DOHH2 (cell line): ENCODE measurements around the gene PDE1C.
A peak's percentile ranks its signal among the peaks of the same experiment; 100 is the strongest.

Source experiments
- H3F3A ChIP-seq: fragments of 200-600 bp; sonication (generic), shearing (Covaris generic); 2 replicates; pipeline ENCODE4 v1.6.0; 2016; ENCODE audit warnings: antibody characterized with exemption, mild to moderate bottlenecking; ENCODE audit not compliant: control insufficient read depth, insufficient read depth
- H3K27ac ChIP-seq: fragments of 200-600 bp; sonication (generic); 2 replicates; pipeline ENCODE4 v1.5.1; 2014; ENCODE audit warnings: low read depth, mild to moderate bottlenecking, low read length, moderate library complexity
- H3K27me3 ChIP-seq: fragments of 200-600 bp; sonication (generic); 2 replicates; pipeline ENCODE4 v1.6.1; 2014; ENCODE audit warnings: mild to moderate bottlenecking, low read length, mixed read lengths; ENCODE audit not compliant: control insufficient read depth
- H3K36me3 ChIP-seq: fragments of 200-600 bp; sonication (generic); 2 replicates; pipeline ENCODE4 v1.6.1; 2014; ENCODE audit warnings: mild to moderate bottlenecking, low read length, moderate library complexity, mixed read lengths; ENCODE audit not compliant: control insufficient read depth
- H3K4me1 ChIP-seq: fragments of 200-600 bp; sonication (generic); 2 replicates; pipeline ENCODE4 v1.6.1; 2014; ENCODE audit warnings: mild to moderate bottlenecking, low read length, mixed read lengths; ENCODE audit not compliant: control insufficient read depth
- H3K4me2 ChIP-seq: fragments of 200-600 bp; sonication (generic); 2 replicates; pipeline ENCODE4 v1.6.0; 2014; ENCODE audit warnings: mild to moderate bottlenecking, low read length, moderate library complexity
- H3K4me3 ChIP-seq: fragments of 200-600 bp; sonication (generic); 2 replicates; pipeline ENCODE4 v1.5.1; 2014; ENCODE audit warnings: mild to moderate bottlenecking, low read length, mixed read lengths
- H3K79me2 ChIP-seq: fragments of 200-600 bp; sonication (generic); 2 replicates; pipeline ENCODE4 v1.6.1; 2014; ENCODE audit warnings: mild to moderate bottlenecking, low read length, mixed read lengths; ENCODE audit not compliant: control insufficient read depth
- H3K9me2 ChIP-seq: fragments of 200-600 bp; sonication (generic); replicated peaks from 2 replicates; pipeline ENCODE4 v1.6.1; 2014; ENCODE audit warnings: mild to moderate bottlenecking, low read length, mixed read lengths; ENCODE audit not compliant: control insufficient read depth
- H3K9me3 ChIP-seq: fragments of 200-600 bp; sonication (generic); 2 replicates; pipeline ENCODE4 v1.6.1; 2014; ENCODE audit warnings: antibody characterized with exemption, low read length, mixed read lengths; ENCODE audit not compliant: control insufficient read depth, insufficient read depth
- H4K20me1 ChIP-seq: fragments of 200-600 bp; sonication (generic); 2 replicates; pipeline ENCODE4 v1.6.0; 2014; ENCODE audit warnings: low read depth, mild to moderate bottlenecking, antibody characterized with exemption, low read length, moderate library complexity; ENCODE audit not compliant: control insufficient read depth, insufficient read depth
- CTCF ChIP-seq: fragments of 200-600 bp; sonication (generic); IDR thresholded peaks from one replicate; pipeline ENCODE4 v1.5.1; 2014; ENCODE audit warnings: antibody characterized with exemption, mild to moderate bottlenecking, low read depth, low read length; ENCODE audit not compliant: poor library complexity, severe bottlenecking
- EZH2phosphoT487 ChIP-seq: fragments of 200-600 bp; sonication (generic); IDR thresholded peaks from 2 replicates; pipeline ENCODE4 v1.6.1; 2017; ENCODE audit warnings: borderline replicate concordance, mild to moderate bottlenecking, antibody characterized with exemption, low read length, moderate library complexity, mixed read lengths

PDE1C gene

DNA sequence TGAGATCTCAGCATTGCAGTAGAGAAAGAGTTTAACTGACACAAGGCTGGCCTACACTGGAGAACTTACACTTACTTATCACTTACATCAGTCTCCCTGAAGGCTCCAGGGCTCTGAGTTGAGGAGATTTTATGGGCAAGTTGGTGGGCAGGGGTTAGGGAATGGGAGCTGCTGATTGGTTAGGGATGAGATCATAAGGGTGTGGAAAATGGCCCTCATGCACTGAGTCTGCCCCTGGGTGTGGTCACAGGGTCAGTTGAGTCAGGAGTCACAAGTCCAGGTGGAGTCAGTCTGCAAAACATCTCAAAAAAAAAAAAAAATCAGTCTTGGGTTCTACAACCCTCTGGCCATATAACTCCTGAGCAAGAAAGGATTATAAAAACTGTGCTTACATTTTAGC, 322.7 kb downstream of the PDE1C start:
- no peaks in the 10 kb centered on the region for H3K36me3 ChIP-seq
- H3K27me3 ChIP-seq, result no peaks in the 10 kb centered on the region
- no peaks in the 10 kb centered on the region for H3F3A ChIP-seq
- no peak overlapping the region for H3K4me3 ChIP-seq
- no peak for TF ChIP-seq CTCF
- no peaks in the 10 kb centered on the region for H3K4me1 ChIP-seq
- no peaks in the 10 kb centered on the region for H4K20me1 ChIP-seq
- no peaks in the 10 kb centered on the region for H3K9me3 ChIP-seq
- H3K27ac ChIP-seq, result no peak overlapping the region
- H3K9me2 ChIP-seq, result no peaks in the 10 kb centered on the region
- H3K4me2 ChIP-seq, result no peak overlapping the region
- H3K79me2 ChIP-seq, result no peaks in the 10 kb centered on the region

GRCh38 chr7:31744294-31744874, 325.8 kb downstream of the PDE1C start:
- H3K27me3 ChIP-seq, result peaks cover 6% of the 10 kb centered on the region; the same call in 1 of the 2 replicates
- no peaks in the 10 kb centered on the region for H3K79me2 ChIP-seq
- TF ChIP-seq EZH2phosphoT487 (no peak), CTCF (peak; percentile 94)
- no peak overlapping the region for H3K27ac ChIP-seq
- no peaks in the 10 kb centered on the region for H3K9me2 ChIP-seq
- no peak overlapping the region for H3K4me2 ChIP-seq
- no peak overlapping the region for H3K4me3 ChIP-seq
- no peaks in the 10 kb centered on the region for H3F3A ChIP-seq
- no peaks in the 10 kb centered on the region for H3K36me3 ChIP-seq
- no peaks in the 10 kb centered on the region for H3K4me1 ChIP-seq
- no peaks in the 10 kb centered on the region for H3K9me3 ChIP-seq
- H4K20me1 ChIP-seq, result no peaks in the 10 kb centered on the region

DNA sequence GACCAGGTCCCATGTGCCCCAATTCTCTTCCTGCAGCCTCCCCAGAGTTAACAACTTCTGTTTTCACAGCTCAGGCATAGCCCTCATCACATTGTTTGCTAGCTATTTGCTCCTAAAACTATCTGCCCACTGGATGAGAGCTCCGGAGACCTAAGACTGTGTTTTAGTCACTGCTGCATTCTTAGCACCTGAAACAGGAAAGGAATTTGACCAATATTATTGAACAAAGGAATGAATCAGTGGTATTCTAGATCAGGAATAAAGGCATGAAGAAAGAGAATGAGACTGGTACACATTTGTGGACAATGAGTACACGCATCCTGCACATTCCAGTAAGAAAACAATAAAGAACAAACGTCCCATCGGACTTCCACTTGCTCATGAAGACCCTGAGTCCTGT, 328.4 kb downstream of the PDE1C start:
- no peaks in the 10 kb centered on the region for H3F3A ChIP-seq
- no peaks in the 10 kb centered on the region for H3K4me1 ChIP-seq
- no peak overlapping the region for H3K4me3 ChIP-seq
- H4K20me1 ChIP-seq, result no peaks in the 10 kb centered on the region
- H3K4me2 ChIP-seq, result no peak overlapping the region
- no peaks in the 10 kb centered on the region for H3K9me3 ChIP-seq
- peaks cover 6% of the 10 kb centered on the region; the same call in 1 of the 2 replicates for H3K27me3 ChIP-seq
- H3K36me3 ChIP-seq, result no peaks in the 10 kb centered on the region
- no peak overlapping the region for H3K27ac ChIP-seq
- no peaks in the 10 kb centered on the region for H3K79me2 ChIP-seq
- no peaks in the 10 kb centered on the region for H3K9me2 ChIP-seq
- TF ChIP-seq CTCF (no peak), EZH2phosphoT487 (no peak)
